Measurements from ENCODE around the gene MSH5.

- TF ChIP-seq POLR2A (IDR thresholded peaks at IDR 0.05) = no peak
- TF ChIP-seq, protein P1, sequence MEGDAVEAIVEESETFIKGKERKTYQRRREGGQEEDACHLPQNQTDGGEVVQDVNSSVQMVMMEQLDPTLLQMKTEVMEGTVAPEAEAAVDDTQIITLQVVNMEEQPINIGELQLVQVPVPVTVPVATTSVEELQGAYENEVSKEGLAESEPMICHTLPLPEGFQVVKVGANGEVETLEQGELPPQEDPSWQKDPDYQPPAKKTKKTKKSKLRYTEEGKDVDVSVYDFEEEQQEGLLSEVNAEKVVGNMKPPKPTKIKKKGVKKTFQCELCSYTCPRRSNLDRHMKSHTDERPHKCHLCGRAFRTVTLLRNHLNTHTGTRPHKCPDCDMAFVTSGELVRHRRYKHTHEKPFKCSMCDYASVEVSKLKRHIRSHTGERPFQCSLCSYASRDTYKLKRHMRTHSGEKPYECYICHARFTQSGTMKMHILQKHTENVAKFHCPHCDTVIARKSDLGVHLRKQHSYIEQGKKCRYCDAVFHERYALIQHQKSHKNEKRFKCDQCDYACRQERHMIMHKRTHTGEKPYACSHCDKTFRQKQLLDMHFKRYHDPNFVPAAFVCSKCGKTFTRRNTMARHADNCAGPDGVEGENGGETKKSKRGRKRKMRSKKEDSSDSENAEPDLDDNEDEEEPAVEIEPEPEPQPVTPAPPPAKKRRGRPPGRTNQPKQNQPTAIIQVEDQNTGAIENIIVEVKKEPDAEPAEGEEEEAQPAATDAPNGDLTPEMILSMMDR (IDR thresholded peaks at IDR 0.05) = no peak
These were observed 5.5 kb upstream of the MSH5 start for GRCh38 chr6:31734247-31734820.
